HG02610 (cell line): ENCODE measurements around the gene CD4.
A peak's percentile ranks its signal among the peaks of the same experiment; 100 is the strongest.
"Not testable (repeated sequence)": the region's sequence is repeated elsewhere in the genome, so short reads cannot be mapped to it uniquely, and the experiment has no call there.

Experiments used
- ATAC-seq: cut with Tn5 transposase; IDR thresholded peaks from one replicate; pipeline ENCODE4 v1.9.1; 2021; ENCODE audit warnings: mild to moderate bottlenecking, moderate library complexity; ENCODE audit not compliant: unreplicated experiment

Gene CD4

DNA sequence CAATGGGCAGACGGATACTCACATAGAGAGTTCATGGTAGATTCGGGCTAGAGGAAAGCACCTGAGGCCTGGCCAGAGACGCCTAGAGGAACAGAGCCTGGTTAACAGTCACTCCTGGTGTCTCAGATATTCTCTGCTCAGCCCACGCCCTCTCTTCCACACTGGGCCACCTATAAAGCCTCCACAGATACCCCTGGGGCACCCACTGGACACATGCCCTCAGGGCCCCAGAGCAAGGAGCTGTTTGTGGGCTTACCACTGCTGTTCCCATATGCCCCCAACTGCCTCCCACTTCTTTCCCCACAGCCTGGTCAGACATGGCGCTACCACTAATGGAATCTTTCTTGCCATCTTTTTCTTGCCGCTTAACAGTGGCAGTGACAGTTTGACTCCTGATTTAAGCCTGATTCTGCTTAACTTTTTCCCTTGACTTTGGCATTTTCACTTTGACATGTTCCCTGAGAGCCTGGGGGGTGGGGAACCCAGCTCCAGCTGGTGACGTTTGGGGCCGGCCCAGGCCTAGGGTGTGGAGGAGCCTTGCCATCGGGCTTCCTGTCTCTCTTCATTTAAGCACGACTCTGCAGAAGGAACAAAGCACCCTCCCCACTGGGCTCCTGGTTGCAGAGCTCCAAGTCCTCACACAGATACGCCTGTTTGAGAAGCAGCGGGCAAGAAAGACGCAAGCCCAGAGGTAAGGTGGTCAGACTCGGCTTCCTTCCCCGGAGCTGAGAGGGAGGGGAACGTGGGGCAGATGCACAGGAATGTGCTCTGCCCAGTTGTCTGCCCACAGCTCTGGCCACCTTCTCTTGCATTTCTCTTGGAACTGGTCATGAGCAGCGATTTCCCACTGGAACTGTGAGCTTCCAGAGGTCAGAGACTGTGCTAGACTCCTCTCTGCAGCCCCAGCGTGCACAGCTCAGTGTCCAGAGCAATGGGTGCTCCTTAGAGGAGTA lies at the start of gene CD4:
Gene CD4, plus strand, starts transcription at position 557 of the 953 bp plus-strand sequence. CDS start 10,611 bp downstream, outside the sequence.
- ATAC-seq: no peak

DNA sequence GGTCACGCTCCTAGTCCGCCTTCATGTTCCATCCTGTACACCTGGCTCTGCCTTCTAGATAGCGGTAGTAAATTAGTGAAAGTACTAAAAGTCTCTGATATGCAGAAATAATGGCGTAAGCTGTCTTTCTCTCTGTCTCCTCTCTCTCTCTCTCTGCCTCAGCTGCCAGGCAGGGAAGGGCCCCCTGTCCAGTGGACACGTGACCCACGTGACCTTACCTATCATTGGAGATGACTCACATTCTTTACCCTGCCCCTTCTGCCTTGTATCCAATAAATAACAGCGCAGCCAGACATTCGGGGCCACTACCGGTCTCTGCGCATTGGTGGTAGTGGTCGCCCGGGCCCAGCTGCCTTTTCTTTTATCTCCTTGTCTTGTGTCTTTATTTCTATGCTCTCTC lies 47.2 kb upstream of the CD4 start:
- not testable (repeated sequence) for ATAC-seq

- ATAC-seq: no peak
Observed at GRCh38 chr12:6742834-6743233, 46.5 kb upstream of the CD4 start.

GRCh38 chr12:6743300-6743699 lies 46.0 kb upstream of the CD4 start:
- not testable (repeated sequence) for ATAC-seq

DNA sequence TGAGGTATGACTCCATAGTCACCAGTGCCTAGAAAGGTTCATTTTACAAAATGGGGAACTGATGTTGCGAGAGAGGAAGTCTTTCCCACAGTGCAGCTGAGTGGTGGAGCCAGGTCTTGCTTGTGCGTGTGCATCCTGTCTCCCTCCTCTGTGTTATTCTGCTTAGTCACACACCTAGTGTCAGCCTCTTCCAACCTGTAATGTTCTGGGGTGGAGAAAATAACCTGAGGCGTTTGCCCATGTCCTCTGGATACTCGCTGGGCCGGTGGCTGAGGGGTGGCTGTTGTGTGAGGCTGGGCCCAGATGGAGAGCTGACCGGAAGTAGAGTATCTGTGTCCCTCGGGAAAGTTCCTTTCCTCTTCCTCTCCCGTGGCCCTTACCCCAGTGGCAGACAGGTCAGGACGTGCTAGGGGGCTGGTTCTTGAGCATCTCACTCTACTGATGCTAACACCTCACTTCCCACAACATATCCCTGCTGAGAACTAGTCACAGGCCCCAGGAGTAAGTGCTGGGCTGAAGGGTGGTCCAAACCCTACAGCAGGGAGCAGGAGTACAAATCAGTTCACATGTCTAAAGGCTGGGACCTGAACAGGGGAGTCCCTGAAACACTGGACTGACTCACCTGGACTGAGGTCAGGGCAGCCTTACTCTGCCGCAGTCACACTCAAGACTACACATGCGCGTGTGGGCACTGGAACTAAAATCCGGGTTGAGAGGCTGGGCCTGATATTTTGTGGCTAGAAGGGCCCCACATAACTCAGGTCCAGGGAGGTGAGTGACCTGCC lies 43.4 kb upstream of the CD4 start:
- ATAC-seq: no peak

DNA sequence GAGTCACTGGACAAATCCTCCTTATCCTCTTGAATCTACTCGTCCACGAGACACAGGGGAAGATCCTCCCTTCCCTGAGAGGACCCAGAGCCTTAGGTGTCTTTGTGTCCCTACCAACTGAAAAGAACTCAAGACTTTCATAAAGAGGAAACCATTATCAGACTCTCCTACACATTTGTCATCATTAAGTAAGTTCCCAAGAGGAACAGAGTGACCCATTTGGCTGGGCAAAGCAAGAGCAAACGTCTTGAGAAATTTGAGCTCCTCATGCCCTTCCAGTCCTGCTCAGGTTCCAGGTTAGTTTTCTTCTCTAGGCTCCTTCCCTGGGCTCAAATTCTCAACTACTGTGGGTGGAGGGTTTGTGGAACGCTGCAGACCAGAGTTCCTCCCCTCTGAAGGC lies 42.1 kb upstream of the CD4 start:
- ATAC-seq: no peak

- ATAC-seq: no peak
Observed at GRCh38 chr12:6748761-6749160, 40.6 kb upstream of the CD4 start.

DNA sequence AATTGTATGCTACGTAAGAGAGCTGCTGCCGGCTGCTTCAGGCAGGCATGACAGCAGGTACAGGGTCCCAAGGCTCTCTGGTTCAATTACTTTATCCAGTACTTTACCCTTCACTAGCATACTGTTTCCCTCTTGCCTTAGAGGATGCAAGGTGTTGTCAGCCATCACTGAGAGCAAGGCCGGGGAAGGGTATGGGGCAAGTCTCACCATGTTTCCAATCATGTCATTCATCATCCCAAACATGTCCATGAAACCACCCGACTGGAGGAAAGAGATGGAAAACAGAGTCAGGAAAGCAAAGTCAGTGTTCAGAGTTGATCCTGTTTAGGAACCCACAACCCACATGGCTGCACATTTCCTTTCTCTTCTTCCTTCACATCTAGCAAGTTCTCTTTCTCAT lies 38.8 kb upstream of the CD4 start:
- ATAC-seq: no peak

GRCh38 chr12:6751767-6752166 lies 37.6 kb upstream of the CD4 start:
- no peak for ATAC-seq

DNA sequence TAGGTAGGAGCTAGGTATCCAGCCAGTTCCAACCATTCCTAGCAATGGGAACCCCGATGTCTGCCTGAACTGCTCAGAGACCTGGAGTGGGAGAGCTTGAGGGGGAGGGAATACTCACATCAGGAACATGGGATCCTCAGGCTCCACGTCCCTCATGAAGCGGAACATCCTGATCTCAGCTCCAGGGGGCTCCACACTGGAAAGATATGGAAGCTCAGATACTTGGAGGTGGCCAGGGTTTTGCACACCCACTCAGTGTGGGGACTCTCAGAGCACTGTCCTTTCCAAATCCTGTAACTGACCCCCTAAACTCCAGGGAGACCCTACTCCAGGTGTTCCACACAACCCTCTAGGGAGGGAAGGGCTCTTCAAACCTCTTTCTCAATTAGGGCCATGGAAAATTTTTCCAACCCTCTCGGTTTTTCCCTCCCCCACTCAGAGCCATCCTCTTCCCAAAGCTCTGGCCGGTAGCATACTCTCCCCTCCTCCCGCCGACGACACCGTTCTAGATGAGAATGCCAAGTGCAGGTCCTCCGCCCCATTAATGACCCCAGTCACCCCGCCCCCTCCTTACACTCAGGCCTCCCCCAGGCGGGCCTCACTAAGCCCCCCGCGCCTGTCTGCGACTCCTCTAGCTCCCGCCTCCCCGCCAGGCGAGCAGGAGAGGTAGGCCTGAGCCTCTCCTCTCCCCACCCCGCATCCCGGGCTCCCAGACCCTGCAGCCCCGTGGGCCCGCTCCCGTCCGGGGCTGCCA lies 37.0 kb upstream of the CD4 start:
- ATAC-seq: no peak

DNA sequence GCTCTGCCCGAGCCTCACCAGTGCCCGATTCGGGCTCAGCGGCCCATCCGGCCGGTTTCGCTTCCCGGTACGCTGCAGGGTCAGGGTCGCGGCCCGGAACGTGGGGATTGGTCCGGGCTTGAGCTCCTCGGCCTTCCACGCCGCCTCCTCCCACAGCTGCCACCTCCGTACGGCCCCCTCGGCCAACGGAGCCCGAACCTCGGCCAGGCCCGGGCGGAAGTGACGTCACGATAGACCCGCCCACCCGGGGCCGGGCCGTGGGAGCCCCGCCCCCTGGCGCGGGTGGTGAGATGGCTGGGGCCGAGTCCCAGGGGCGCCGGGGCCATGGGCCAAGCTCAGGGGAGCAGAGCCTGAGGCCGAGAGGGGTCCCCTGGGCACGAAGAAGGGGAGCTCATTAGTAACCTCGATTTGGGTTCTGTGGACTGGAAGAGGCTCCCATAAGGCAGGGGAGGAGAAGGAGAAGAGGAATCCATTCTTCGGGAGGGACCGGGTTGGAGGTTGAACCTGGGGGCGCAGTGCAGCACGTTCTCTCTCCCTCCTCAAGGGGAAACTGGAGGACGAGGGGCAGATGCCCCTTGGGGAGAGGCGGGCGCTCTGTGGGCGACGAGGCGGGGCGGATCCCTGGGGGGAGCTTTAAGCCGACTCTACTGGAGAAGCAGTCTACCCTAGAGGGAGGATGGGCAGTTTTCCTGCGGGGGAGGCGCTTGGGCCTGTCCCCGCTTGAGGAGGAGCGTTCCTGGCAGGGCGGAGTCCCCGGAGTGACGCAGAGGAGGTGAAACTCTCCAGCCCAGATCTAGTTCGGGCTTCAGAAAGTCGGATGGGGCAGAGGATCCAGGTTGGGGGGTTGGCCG lies 36.2 kb upstream of the CD4 start, which contains the start of gene MLF2:
Gene MLF2, minus strand, starts transcription at position 221 of the 851 bp plus-strand sequence. CDS start 807 bp downstream, outside the sequence.
- peak; percentile 92 for ATAC-seq

- ATAC-seq: no peak
Observed at GRCh38 chr12:6753772-6754356, 35.5 kb upstream of the CD4 start.

- ATAC-seq: no peak
Observed at GRCh38 chr12:6754411-6754810, 34.9 kb upstream of the CD4 start.

GRCh38 chr12:6757028-6757690 lies 32.2 kb upstream of the CD4 start:
- no peak for ATAC-seq

DNA sequence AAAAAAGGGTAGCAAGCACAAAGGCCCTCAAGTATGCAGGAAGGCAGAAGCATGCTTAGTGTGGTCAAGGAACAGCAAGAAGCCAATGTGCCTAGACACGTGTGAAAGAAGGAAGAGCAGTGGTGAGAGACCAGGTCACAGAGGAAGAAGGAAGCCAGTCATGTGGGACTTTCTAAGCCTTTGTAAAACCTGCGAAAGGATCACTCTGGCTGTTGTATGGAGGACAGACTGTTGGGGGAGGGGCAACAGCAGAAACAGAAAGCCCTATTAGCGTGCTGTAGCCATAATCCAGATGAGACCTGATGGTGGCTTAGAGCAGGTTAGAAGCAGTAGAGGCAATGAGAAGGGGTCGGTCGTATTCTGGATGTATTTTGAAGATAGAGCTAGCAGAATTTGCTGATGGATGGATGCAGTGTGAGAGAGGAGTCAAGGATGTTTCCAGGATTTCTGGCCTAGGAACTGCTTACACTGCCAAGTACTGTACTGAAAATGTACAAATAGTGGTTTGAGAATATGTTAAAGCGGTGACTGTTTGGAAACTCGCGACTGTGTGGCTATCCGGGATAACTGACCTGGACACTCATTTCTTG lies 30.7 kb upstream of the CD4 start:
- no peak for ATAC-seq

DNA sequence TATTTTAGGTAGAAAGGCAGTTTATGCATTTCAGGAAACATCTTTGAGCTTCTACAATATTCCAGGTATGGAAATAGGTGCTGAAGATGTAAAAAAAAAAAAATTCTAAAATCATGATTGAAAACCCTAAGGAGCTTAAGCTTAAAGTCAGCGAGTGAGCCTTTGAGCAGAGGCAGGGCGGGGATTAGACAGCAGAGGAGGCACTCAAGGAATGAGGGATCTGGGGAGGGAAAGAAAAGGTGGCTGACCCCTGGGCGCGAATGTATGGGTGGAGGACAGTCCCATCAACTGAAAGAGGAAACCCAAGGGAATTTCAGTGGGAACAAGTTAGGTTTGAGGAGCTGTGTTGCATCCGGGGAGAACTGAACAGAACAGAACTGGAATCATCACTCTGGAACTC lies 29.6 kb upstream of the CD4 start:
- ATAC-seq: no peak

DNA sequence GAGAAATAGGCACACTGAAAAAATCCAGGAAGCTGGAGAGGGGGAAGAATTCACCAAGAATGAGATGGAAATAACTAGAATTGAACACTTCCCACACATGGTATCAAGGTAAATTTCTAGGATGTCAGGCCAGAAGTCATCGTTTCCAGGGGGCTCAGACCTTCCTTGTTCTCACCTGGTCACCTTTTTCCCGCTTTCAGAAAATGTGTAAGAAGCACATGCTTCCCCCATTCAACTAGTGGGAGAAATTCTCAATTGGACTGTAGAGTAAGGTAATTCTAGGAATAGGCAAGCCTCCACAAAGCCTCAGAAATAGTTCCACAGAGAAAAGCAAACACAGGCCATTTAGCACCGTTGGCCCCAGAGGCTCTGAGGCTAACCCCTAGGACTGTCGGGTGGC lies 25.9 kb upstream of the CD4 start:
- no peak for ATAC-seq

DNA sequence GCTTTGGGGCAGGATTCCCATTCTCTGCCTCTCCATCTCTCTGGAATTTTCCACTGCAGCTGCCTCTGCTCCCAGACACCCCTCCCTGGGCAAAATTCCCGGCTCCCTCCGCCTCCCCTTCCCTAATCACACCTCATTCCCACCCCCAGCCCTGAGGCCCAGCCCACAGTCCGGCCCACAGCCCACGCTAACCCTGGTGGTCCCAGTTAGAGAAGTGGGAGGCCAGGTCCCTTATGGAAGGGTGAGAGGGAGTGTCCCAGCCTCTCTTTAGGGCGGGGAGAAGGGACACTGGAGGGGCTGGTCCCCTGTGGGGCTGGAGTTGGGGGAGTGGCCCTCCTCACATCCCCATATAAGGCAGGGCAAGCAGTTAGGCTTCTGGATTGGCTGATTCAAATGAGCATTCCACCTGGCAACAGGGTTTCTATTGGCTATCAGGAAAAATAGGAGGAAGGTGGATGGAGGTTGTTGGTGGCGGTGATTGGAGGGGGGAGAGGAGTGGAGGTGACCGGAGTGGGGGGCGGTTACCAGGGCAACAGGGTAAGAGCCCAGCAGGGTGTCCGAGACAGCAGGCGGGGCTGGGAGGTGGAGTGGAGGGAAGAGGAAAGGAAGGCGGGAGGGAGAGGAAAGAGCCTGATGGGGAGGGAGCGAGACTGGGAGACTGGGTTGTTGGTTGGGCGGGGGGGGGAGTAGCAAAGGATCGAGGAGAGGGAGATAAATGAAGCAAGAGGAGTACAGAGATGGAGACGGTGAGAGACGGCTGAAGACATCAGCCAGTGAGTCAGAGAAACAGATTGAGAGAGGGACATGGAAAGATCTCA lies 25.1 kb upstream of the CD4 start:
- ATAC-seq: peak; percentile 81
